Central memory CD8-positive, alpha-beta T cell (primary cell): ENCODE measurements around the gene AHCYL2.

ENCODE experiments used
- ATAC-seq: fragments of 150-1000 bp; cut with Tn5 transposase; replicated peaks from 2 replicates; pipeline ENCODE4 v1.10.0; 2022; ENCODE audit warnings: mild to moderate bottlenecking, moderate FRiP score, moderate number of reproducible peaks; ENCODE audit not compliant: poor library complexity, severe bottlenecking; ENCODE audit errors: extremely low read depth
- DNase-seq, 2 donors: peaks; one replicate each; pipeline ENCODE4 v3.0.0; 2021; ENCODE audit warnings: low spot score in 2 of 2
- H3K27ac Mint-ChIP-seq: one replicate; pipeline ENCODE4 v1.8.0; 2022; ENCODE audit warnings: low read depth, mild to moderate bottlenecking, moderate library complexity, mixed read lengths
- H3K27me3 Mint-ChIP-seq: one replicate; pipeline ENCODE4 v1.8.0; 2022; ENCODE audit warnings: mixed read lengths
- H3K36me3 Mint-ChIP-seq: one replicate; pipeline ENCODE4 v1.8.0; 2022; ENCODE audit warnings: mild to moderate bottlenecking, moderate library complexity, mixed read lengths; ENCODE audit not compliant: insufficient read depth
- H3K4me1 Mint-ChIP-seq: one replicate; pipeline ENCODE4 v1.8.0; 2022; ENCODE audit warnings: mixed read lengths
- H3K4me3 Mint-ChIP-seq: one replicate; pipeline ENCODE4 v1.8.0; 2022; ENCODE audit warnings: mild to moderate bottlenecking, moderate library complexity, mixed read lengths
- H3K9me3 Mint-ChIP-seq: one replicate; pipeline ENCODE4 v1.8.0; 2022; ENCODE audit warnings: mixed read lengths

The AHCYL2 gene

DNA sequence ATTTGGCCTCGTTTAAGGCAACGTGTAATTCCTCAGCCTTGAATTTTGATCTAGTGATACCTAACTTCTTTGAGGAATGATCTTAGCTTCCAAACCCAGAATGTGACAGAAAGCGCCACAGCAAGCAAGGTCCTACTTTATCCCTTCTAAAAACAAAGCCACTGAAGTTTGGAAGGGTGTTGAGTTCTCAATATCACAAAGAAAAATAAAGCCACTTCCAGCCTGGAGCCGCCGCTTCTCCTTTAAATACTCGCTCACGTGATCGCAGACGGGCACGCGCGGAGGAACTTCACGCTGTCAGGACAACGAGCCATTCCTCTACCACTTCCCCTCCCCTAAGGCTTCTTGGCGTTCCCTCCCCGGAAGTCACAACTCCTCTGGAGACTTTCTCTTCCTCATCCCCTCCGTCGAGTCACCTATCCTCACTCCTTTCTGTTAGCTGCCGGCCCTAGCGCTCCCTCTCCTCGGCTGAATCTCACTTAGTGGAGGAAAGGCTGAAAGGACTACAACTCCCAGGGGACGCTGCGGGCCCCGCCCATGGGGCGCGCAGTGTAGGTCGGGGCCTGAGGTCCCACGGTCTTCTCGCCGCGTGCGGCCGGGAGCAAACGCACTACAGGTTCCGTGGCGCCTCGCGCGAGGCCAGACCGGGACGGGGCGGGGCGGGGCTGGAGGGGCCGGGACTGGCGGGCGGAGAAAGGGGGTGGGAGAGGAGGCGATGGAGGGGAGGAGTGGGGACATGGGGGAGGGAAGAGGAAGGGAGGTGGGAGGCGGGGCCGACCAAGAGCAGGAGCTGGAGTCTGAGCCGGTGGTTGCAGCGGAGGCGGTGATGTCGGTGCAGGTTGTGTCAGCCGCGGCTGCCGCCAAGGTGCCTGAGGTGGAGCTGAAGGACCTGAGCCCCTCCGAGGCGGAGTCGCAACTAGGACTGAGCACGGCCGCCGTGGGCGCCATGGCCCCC lies at the start of gene AHCYL2:
TSS of gene AHCYL2 (plus strand) at position 780 of the 955 bp plus-strand sequence.
- H3K4me1 Mint-ChIP-seq = peaks cover 29% of the 10 kb centered on the region
- peaks cover 6% of the 10 kb centered on the region for H3K36me3 Mint-ChIP-seq
- no peaks in the 10 kb centered on the region for H3K27me3 Mint-ChIP-seq
- no peaks in the 10 kb centered on the region for H3K9me3 Mint-ChIP-seq
- peak within 1 kb of the TSS; percentile 80 for H3K4me3 Mint-ChIP-seq
- peak; percentile 95 for ATAC-seq
- DNase-seq = peak; percentile 88 to 90
- H3K27ac Mint-ChIP-seq = peak within 1 kb of the TSS; percentile 87

DNA sequence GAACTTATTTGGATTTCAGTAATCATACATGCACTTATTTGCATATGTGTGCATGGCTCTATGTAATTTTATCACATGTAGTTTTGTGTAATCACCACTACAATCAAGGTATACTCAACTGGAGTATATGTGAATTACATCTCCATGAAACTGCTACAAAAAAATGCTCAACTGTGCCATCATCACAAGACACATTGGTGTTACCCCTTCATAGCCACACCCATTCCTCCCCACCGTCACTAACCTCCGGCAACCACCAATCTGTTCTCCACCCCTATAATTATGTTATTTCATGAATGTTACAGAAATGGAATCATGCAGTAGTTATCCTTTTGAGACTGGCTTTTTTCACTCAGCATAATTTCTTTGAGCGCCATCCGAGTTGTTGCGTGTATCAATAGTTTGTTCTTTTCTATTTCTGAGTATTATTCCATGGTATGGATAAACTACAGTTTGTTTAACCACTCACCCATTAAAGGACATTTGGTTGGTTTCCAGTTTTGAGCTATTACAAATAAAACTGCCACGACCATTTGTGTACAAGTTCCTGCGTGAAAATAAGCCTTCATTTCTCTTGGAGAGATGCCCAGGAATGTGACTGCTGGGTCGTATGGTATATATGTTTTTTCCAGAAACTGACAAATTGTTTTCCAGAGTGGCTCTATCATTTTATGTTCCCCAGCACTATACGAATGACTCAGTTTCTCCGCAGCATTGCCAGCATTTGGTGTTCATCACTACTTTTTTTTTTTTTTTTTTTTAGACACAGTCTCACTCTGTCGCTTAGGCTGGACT lies 47.7 kb upstream of the AHCYL2 start:
- DNase-seq = no peak
- no peak overlapping the region for H3K27ac Mint-ChIP-seq
- ATAC-seq = no peak
- H3K4me1 Mint-ChIP-seq = no peaks in the 10 kb centered on the region
- H3K4me3 Mint-ChIP-seq = no peak overlapping the region
- H3K27me3 Mint-ChIP-seq = peaks cover 11% of the 10 kb centered on the region
- H3K9me3 Mint-ChIP-seq = no peaks in the 10 kb centered on the region
- no peaks in the 10 kb centered on the region for H3K36me3 Mint-ChIP-seq

DNA sequence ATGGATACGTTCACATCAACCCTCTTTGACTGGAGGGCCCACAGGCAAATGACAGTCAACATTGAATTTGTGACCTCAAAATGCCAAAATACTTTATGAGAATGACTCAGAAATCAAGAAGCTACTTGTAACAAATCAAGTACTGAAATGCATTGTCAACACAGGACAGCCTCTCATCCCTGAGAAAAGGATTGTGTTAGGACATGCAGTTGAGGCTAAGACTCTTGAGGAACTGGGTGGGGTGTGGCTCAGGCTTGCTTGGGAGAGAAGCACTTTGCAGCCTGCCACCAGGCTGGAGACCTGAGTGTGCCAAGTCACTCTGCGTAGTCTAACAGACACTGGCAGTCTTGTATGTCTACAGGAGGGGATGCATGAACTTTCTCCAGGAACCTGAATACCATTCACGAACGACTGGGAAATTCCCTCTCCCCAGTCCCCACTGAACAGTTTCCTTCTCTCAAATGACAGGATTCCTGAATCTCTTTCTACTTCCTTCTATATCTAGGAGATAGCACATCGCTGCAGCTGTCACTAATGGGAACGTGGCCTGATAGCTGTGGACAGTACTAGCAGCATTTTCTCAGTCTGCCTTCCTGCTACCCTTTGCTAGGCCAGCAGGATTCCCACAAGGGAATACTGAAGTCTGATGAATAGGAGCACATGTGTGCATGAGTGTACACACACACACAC lies 39.7 kb upstream of the AHCYL2 start:
- Mint-ChIP-seq H3K4me3 (no peak overlapping the region), H3K36me3 (peaks cover 1% of the 10 kb centered on the region)

DNA sequence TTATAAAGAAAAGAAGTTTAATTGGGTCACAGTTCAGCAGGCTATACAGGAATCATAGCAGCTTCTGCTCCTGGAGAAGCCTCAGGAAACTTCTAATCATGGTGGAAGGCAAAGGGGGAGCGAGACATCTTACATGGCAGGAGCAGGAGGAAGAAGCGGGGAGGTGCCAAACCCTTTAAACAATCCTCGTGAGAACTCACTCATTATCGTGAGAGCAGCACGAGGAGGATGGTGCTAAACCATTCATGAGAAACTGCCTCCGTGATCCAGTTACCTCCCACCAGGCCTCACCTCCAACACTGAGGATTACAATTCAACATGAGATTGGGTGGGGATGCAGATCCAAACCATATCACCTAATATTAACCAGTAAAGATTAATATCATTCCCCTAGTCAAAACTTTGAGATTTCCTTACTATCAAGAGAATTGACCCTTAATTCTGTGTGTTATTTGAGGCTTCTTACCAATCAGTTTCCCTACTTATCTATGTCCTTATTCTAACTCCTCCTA lies 38.0 kb upstream of the AHCYL2 start:
- no peak overlapping the region for H3K27ac Mint-ChIP-seq
- H3K36me3 Mint-ChIP-seq = peaks cover 1% of the 10 kb centered on the region
- ATAC-seq (no peak), DNase-seq (no peak)
- peaks cover 5% of the 10 kb centered on the region for H3K4me1 Mint-ChIP-seq
- H3K4me3 Mint-ChIP-seq = no peak overlapping the region
- H3K9me3 Mint-ChIP-seq = no peaks in the 10 kb centered on the region
- H3K27me3 Mint-ChIP-seq = peaks cover 46% of the 10 kb centered on the region

More for the DNA sequence above, 39.7 kb upstream of the AHCYL2 start:
- H3K4me1 Mint-ChIP-seq = peaks cover 5% of the 10 kb centered on the region
- peaks cover 46% of the 10 kb centered on the region for H3K27me3 Mint-ChIP-seq
- no peak for DNase-seq
- no peak for ATAC-seq
- no peak overlapping the region for H3K27ac Mint-ChIP-seq
- no peaks in the 10 kb centered on the region for H3K9me3 Mint-ChIP-seq

DNA sequence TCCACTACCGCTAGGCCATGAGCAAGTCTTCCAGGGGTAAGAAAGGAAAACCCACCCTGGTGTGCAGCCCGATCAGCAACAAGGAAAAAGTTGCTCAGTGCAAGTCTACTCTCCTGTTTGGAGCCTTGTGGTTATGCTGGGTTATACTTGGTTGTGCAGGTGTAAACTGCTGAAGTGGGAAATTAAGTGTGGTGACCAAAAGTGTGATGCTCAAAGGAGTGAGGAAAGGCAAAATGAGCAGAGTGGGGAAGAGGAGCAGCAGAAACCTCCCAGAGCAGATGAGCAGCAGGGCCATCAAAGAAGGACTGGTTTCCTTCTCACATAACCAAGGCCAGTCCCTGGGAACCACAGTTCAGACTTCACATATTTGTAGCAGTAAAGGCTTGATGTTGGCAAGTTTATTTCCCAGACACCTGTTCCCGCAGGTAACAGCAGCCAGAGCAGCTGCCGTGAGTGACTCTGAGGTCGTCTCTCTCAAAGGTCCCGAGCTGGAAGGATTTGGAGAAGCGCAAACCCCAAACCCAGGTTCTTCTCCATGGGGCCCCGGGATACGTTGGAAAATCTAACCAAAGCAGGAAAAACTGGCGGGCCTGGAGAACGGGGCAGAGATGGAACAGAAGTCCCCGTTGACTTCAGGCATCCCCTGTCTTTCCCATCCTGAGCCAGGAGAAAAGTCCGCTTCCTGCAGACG lies 37.0 kb upstream of the AHCYL2 start:
- Mint-ChIP-seq H3K4me3 (peak overlapping the region; percentile 25), H3K27ac (no peak overlapping the region), H3K36me3 (peaks cover 1% of the 10 kb centered on the region)

DNA sequence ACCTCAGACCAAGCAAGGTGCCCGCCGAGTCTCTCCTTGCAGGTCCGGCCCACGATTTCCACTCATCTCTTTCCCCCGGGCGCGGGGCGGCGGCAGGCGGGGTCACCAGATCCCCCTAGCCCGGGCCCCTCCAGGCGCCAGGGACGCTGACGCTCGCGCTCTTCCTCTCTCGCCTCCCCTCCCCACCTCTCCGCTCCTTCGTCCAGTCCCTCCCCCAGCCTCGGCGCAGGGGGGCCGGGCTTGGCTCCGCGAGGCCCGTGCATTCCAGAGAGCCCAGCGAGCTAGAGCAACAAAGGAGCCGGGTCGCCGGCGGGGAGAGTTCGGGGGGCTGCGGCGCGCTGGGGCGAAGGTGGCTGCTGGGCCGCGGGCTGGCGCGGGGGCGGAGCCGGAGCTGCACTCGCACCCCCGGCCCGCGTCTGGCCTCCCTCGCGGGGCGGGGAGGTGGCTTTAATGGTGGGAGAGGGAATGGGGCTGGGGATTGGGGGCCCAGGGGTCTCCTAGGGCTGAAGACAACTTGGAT lies 36.4 kb upstream of the AHCYL2 start, which contains the start of gene SMO:
TSS of gene SMO (plus strand) at position 262 of the 520 bp plus-strand sequence. CDS start 519 bp downstream, outside the sequence.
- H3K27me3 Mint-ChIP-seq = peaks cover 61% of the 10 kb centered on the region
- H3K4me1 Mint-ChIP-seq = peaks cover 5% of the 10 kb centered on the region
- H3K36me3 Mint-ChIP-seq = peaks cover 1% of the 10 kb centered on the region
- ATAC-seq (peak; percentile 19), DNase-seq (no peak)
- no peaks in the 10 kb centered on the region for H3K9me3 Mint-ChIP-seq
- peak within 1 kb of the TSS; percentile 51 for H3K4me3 Mint-ChIP-seq
- no peak within 1 kb of the TSS for H3K27ac Mint-ChIP-seq

More for the DNA sequence above, 37.0 kb upstream of the AHCYL2 start:
- DNase-seq = no peak
- peak; percentile 6 for ATAC-seq
- peaks cover 5% of the 10 kb centered on the region for H3K4me1 Mint-ChIP-seq
- H3K27me3 Mint-ChIP-seq = peaks cover 55% of the 10 kb centered on the region
- no peaks in the 10 kb centered on the region for H3K9me3 Mint-ChIP-seq

DNA sequence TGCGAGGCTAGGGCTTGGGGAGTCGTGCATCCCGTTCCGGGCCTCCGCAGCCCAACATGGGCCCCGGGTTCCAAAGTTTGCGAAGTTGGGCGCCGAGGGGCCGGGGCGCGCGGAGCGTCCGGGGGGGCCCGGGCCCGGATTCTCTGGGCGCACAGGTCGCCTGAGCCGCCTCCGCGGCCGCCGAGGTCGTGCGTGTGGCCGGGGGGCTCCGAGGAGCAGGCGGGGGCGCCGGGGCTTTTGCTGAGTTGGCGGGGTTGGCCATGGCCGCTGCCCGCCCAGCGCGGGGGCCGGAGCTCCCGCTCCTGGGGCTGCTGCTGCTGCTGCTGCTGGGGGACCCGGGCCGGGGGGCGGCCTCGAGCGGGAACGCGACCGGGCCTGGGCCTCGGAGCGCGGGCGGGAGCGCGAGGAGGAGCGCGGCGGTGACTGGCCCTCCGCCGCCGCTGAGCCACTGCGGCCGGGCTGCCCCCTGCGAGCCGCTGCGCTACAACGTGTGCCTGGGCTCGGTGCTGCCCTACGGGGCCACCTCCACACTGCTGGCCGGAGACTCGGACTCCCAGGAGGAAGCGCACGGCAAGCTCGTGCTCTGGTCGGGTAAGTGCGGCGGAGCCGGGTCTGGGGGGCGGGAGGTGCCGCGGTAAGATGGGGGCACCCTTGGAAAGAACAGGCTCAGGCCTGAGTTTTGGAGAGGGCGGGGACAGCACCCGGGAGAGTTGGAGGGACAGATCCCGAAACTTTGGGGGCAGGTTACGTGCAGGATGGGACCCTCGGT lies 35.8 kb upstream of the AHCYL2 start:
- Mint-ChIP-seq H3K4me3 (peak overlapping the region; percentile 51), H3K27me3 (peaks cover 61% of the 10 kb centered on the region), H3K27ac (no peak overlapping the region), H3K9me3 (no peaks in the 10 kb centered on the region), H3K36me3 (peaks cover 1% of the 10 kb centered on the region), H3K4me1 (peaks cover 5% of the 10 kb centered on the region)
- ATAC-seq = no peak
- no peak for DNase-seq

DNA sequence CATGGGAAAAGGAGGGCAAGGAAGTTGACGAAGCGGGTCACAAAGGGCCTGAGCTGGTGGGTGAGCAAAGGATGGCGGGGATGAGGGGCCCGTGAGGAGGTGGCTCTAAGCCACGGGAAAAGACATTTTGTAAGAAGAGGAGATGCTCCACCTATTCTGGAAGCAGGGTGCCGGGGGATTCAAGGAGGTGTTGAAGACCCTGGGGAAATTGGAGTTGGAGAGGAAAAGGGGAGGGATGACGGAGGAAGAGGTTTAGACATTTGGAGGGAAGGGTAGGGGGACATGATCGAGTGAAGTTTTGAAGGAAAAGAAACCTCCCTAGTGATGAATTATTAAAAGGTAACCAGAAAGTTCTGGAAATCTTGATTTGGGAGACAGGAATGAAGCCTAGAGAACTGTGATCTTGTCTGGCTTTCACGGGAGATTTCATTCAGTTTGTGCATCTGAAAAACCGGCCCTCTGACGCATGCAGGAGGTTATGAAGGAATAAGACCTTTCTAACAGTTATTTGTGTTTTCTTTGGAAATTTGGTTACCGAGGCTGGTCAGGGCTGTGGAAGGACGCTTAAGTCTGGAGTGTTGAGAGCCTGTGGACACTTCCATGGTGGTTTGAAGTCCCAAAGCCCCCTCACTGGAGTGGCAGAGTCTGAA lies 35.0 kb upstream of the AHCYL2 start:
- Mint-ChIP-seq H3K4me3 (peak overlapping the region; percentile 51), H3K36me3 (peaks cover 1% of the 10 kb centered on the region), H3K4me1 (peaks cover 5% of the 10 kb centered on the region), H3K27me3 (peaks cover 61% of the 10 kb centered on the region), H3K27ac (no peak overlapping the region), H3K9me3 (no peaks in the 10 kb centered on the region)
- no peak for DNase-seq
- no peak for ATAC-seq

DNA sequence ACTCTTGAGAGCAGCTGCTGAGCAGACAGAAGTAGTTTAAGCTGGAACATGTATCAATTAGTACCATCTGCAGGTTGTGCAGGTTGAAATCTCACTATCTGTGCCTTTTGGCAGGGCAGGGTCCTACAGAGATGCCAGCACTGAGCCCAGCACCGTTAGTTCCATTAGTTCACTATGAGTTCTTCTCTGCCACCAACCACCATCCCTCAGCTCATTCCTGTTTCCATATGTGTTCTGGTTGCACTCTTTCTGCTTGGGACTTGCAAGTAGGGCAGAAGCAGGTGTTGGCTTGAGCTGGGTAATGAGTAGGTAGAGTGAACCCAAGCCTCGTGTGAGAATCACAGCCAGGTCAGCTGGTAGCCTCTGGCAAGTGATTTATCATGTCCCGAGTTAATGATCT lies 33.6 kb upstream of the AHCYL2 start:
- Mint-ChIP-seq H3K4me3 (no peak overlapping the region), H3K27ac (no peak overlapping the region), H3K36me3 (peaks cover 1% of the 10 kb centered on the region), H3K4me1 (peaks cover 5% of the 10 kb centered on the region), H3K27me3 (peaks cover 59% of the 10 kb centered on the region), H3K9me3 (no peaks in the 10 kb centered on the region)
- ATAC-seq (no peak), DNase-seq (no peak)

DNA sequence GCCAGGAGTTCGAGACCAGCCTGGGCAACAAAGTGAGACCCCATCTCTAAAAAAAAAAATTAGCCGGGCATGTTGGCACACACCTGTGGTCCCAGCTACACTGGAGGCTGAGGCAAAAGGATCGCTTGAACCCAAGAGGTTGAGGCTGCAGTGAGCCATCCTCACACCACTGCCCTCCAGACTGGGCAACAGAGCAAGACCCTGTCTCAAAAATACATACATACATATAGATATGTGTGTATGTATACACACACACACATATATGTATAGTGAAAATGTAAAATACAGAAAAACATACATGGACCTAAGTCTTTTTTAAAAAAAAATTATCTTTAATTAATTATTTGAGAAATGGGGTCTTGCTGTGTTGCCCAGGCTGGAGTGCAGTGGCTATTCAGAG lies 30.9 kb upstream of the AHCYL2 start:
- no peak for DNase-seq
- no peaks in the 10 kb centered on the region for H3K9me3 Mint-ChIP-seq
- no peaks in the 10 kb centered on the region for H3K36me3 Mint-ChIP-seq
- no peak overlapping the region for H3K27ac Mint-ChIP-seq
- H3K27me3 Mint-ChIP-seq = peaks cover 37% of the 10 kb centered on the region
- ATAC-seq = no peak
- no peak overlapping the region for H3K4me3 Mint-ChIP-seq
- no peaks in the 10 kb centered on the region for H3K4me1 Mint-ChIP-seq

DNA sequence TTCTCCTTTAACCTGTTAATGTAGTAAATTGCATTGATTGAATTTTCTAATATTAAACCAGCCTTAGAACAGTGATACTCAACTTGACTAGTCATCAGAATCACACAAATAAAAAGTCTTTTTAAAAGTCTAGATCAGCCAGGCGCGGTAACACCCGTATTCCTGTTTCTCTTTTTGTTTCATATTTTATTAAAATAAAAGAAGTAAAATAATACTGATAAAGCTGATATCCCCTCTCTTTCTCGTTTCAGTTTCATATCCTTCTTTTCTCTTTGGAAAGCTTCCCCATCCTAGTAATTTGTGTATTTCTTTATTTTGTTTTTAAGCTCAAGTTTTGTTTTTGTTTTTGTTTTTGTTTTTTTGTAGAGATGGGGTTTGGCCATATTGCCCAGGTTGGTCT lies 27.1 kb upstream of the AHCYL2 start:
- no peak overlapping the region for H3K27ac Mint-ChIP-seq
- DNase-seq (no peak), ATAC-seq (no peak)
- peaks cover 27% of the 10 kb centered on the region for H3K27me3 Mint-ChIP-seq
- H3K4me1 Mint-ChIP-seq = no peaks in the 10 kb centered on the region
- no peaks in the 10 kb centered on the region for H3K9me3 Mint-ChIP-seq
- no peaks in the 10 kb centered on the region for H3K36me3 Mint-ChIP-seq
- no peak overlapping the region for H3K4me3 Mint-ChIP-seq
